GM23338 (cell line): ENCODE results near the gene STX16. TPM values are rescaled to one million over a fixed set of nuclear protein-coding genes. Genes with fewer than 3 reads are reported as not detected.
A peak's percentile ranks its signal among the peaks of the same experiment; 100 is the strongest.

ENCODE experiments used
- ATAC-seq: fragments of 200-7000 bp; cut with Tn5 transposase; 3 replicates; pipeline ENCODE4 v1.9.1; 2020
- DNase-seq: peaks from one replicate; pipeline ENCODE4 v3.0.0-alpha.2; 2015; ENCODE audit warnings: low spot score
- H2AFZ ChIP-seq: fragments of 200-600 bp; sonication (generic); 2 replicates; pipeline ENCODE4 v1.8.0; 2016; ENCODE audit warnings: antibody characterized with exemption, mild to moderate bottlenecking, moderate library complexity
- H3F3A ChIP-seq: fragments of 200-600 bp; sonication (generic); replicated peaks from 2 replicates; pipeline ENCODE4 v1.8.0; 2017; ENCODE audit warnings: antibody characterized with exemption, mixed run types, low read depth
- H3K27ac ChIP-seq: fragments of 200-600 bp; sonication (generic); 2 replicates; pipeline ENCODE4 v1.6.1; 2016; ENCODE audit warnings: low read depth
- H3K27me3 ChIP-seq: fragments of 200-600 bp; sonication (generic); 2 replicates; pipeline ENCODE4 v1.8.0; 2016; ENCODE audit warnings: mild to moderate bottlenecking, mixed run types, moderate library complexity; ENCODE audit not compliant: insufficient read depth
- H3K36me3 ChIP-seq: fragments of 200-600 bp; sonication (generic); 2 replicates; pipeline ENCODE4 v1.8.0; 2016; ENCODE audit warnings: mild to moderate bottlenecking; ENCODE audit not compliant: insufficient read depth
- H3K4me1 ChIP-seq: fragments of 200-600 bp; sonication (generic); 2 replicates; pipeline ENCODE4 v1.8.0; 2016; ENCODE audit warnings: mild to moderate bottlenecking, moderate library complexity; ENCODE audit not compliant: insufficient read depth
- H3K4me2 ChIP-seq: fragments of 200-600 bp; sonication (generic); 2 replicates; pipeline ENCODE4 v1.7.1; 2017; ENCODE audit warnings: mixed run types
- H3K4me3 ChIP-seq: fragments of 200-600 bp; sonication (generic); 2 replicates; pipeline ENCODE4 v1.6.1; 2016; ENCODE audit warnings: mixed run types
- H3K79me2 ChIP-seq: fragments of 200-600 bp; sonication (generic); replicated peaks from 2 replicates; pipeline ENCODE4 v1.8.0; 2017; ENCODE audit warnings: mild to moderate bottlenecking; ENCODE audit not compliant: insufficient read depth
- H3K9me2 ChIP-seq: fragments of 200-600 bp; sonication (generic); 2 replicates; pipeline ENCODE4 v1.8.0; 2017; ENCODE audit not compliant: insufficient read depth
- H4K20me1 ChIP-seq: fragments of 200-600 bp; sonication (generic); replicated peaks from 2 replicates; pipeline ENCODE4 v1.8.0; 2017; ENCODE audit warnings: mild to moderate bottlenecking; ENCODE audit not compliant: insufficient read depth
- H3K27ac Mint-ChIP-seq: 2 replicates; pipeline ENCODE4 v1.8.0; 2020; ENCODE audit warnings: inconsistent platforms, mild to moderate bottlenecking, moderate library complexity, mixed read lengths
- H3K27me3 Mint-ChIP-seq: 3 replicates; pipeline ENCODE4 v1.8.0; 2022; ENCODE audit warnings: low read depth, mild to moderate bottlenecking, moderate library complexity, mixed read lengths, inconsistent platforms; ENCODE audit not compliant: insufficient read depth, poor library complexity
- H3K36me3 Mint-ChIP-seq: 3 replicates; pipeline ENCODE4 v1.8.0; 2021; ENCODE audit warnings: low read depth, mild to moderate bottlenecking, inconsistent platforms, moderate library complexity, mixed read lengths
- H3K4me1 Mint-ChIP-seq: 3 replicates; pipeline ENCODE4 v1.8.0; 2020; ENCODE audit warnings: mild to moderate bottlenecking, inconsistent platforms, mixed read lengths
- H3K4me3 Mint-ChIP-seq: 3 replicates; pipeline ENCODE4 v1.8.0; 2021; ENCODE audit warnings: moderate library complexity, mild to moderate bottlenecking, inconsistent platforms, mixed read lengths
- H3K9me3 Mint-ChIP-seq: 3 replicates; pipeline ENCODE4 v1.8.0; 2020; ENCODE audit warnings: moderate library complexity, mild to moderate bottlenecking, inconsistent platforms, mixed read lengths
- CREB1 ChIP-seq: fragments of 250-450 bp; sonication (Bioruptor Pico); IDR thresholded peaks from 2 replicates; pipeline ENCODE4 v1.5.0; 2020; ENCODE audit warnings: low read depth, mild to moderate bottlenecking, moderate library complexity
- EZH2 ChIP-seq: fragments of 200-600 bp; sonication (generic); IDR thresholded peaks from one replicate; pipeline ENCODE4 v1.8.0; 2017; ENCODE audit warnings: antibody characterized with exemption, mild to moderate bottlenecking, low read depth; ENCODE audit not compliant: unreplicated experiment
- EZH2phosphoT487 ChIP-seq: fragments of 200-600 bp; sonication (generic); IDR thresholded peaks from one replicate; pipeline ENCODE4 v1.8.1; 2018; ENCODE audit warnings: antibody characterized with exemption; ENCODE audit not compliant: unreplicated experiment
- NANOG ChIP-seq: IDR thresholded peaks from 2 replicates; pipeline ENCODE4 v1.6.1; 2016; ENCODE audit warnings: antibody characterized with exemption, borderline replicate concordance
- POLR2AphosphoS5 ChIP-seq: IDR thresholded peaks from 2 replicates; pipeline ENCODE4 v1.6.1; 2016; ENCODE audit warnings: antibody characterized with exemption, low read depth
- REST ChIP-seq: IDR thresholded peaks from one replicate; pipeline ENCODE4 v1.6.1; 2018; ENCODE audit warnings: antibody characterized with exemption; ENCODE audit not compliant: unreplicated experiment
- ZNF114 ChIP-seq: fragments of 250-450 bp; sonication (Bioruptor Pico); IDR thresholded peaks from 2 replicates; pipeline ENCODE4 v1.5.0; 2020; ENCODE audit warnings: mild to moderate bottlenecking, moderate library complexity
- ZNF331 ChIP-seq: fragments of 250-450 bp; sonication (Bioruptor Pico); IDR thresholded peaks from 2 replicates; pipeline ENCODE4 v1.5.0; 2020; ENCODE audit warnings: low read depth, mild to moderate bottlenecking, moderate library complexity
- ZNF462 ChIP-seq: fragments of 250-450 bp; sonication (Bioruptor Pico); IDR thresholded peaks from 2 replicates; pipeline ENCODE4 v1.5.0; 2020; ENCODE audit warnings: mild to moderate bottlenecking, moderate library complexity
- polyA plus RNA-seq: library from polyadenylated mRNA; unstranded; fragments of >200 nt; fragmentation: Nextera tagmentation; extraction: Ambion mirVana; gene quantifications from 2 replicates; pipeline ENCODE4 v1.2.1, GENCODE V29; 2016
- total RNA-seq: library from RNA; depleted of rRNA; stranded (reverse); fragments of >200 nt; shearing (Covaris generic); gene quantifications from 2 replicates; pipeline ENCODE4 v1.2.3, GENCODE V29; 2014
- TF ChIP-seq, protein P1 (sequence below), 2 experiments: fragments of 200-600 bp in 1 of 2; sonication (generic) in 1 of 2; conservative IDR thresholded peaks; 2 replicates each; pipeline versions ENCODE4 v1.5.1 to v1.6.1; 2016 to 2017; ENCODE audit warnings: antibody characterized with exemption in 2 of 2, low read depth in 2 of 2, mild to moderate bottlenecking in 2 of 2, moderate library complexity in 1 of 2
- TF ChIP-seq, protein P2 (sequence below): IDR thresholded peaks from 2 replicates; pipeline ENCODE4 v1.6.1; 2016; ENCODE audit warnings: antibody characterized with exemption

The STX16 gene
- total and polyA plus RNA-seq, 2 experiments from 2014 or later: 31.2 to 70.5 TPM

- no peak for TF ChIP-seq NANOG
- no peak for TF ChIP-seq ZNF114
- TF ChIP-seq, protein P1, sequence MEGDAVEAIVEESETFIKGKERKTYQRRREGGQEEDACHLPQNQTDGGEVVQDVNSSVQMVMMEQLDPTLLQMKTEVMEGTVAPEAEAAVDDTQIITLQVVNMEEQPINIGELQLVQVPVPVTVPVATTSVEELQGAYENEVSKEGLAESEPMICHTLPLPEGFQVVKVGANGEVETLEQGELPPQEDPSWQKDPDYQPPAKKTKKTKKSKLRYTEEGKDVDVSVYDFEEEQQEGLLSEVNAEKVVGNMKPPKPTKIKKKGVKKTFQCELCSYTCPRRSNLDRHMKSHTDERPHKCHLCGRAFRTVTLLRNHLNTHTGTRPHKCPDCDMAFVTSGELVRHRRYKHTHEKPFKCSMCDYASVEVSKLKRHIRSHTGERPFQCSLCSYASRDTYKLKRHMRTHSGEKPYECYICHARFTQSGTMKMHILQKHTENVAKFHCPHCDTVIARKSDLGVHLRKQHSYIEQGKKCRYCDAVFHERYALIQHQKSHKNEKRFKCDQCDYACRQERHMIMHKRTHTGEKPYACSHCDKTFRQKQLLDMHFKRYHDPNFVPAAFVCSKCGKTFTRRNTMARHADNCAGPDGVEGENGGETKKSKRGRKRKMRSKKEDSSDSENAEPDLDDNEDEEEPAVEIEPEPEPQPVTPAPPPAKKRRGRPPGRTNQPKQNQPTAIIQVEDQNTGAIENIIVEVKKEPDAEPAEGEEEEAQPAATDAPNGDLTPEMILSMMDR (conservative IDR thresholded peaks at IDR 0.05; ENCODE audit: low read depth in 2 of 2): no peak
- no peak for TF ChIP-seq ZNF331 (CRISPR knock-in tag)
- no peak for TF ChIP-seq REST
- TF ChIP-seq EZH2: no peak
- no peak for TF ChIP-seq CREB1 (CRISPR knock-in tag)
- TF ChIP-seq POLR2AphosphoS5: no peak
- TF ChIP-seq, protein P2, sequence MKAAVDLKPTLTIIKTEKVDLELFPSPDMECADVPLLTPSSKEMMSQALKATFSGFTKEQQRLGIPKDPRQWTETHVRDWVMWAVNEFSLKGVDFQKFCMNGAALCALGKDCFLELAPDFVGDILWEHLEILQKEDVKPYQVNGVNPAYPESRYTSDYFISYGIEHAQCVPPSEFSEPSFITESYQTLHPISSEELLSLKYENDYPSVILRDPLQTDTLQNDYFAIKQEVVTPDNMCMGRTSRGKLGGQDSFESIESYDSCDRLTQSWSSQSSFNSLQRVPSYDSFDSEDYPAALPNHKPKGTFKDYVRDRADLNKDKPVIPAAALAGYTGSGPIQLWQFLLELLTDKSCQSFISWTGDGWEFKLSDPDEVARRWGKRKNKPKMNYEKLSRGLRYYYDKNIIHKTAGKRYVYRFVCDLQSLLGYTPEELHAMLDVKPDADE: no peak
- TF ChIP-seq ZNF462 (CRISPR knock-in tag): no peak
- no peak for TF ChIP-seq EZH2phosphoT487
- no peak for ATAC-seq
- no peak overlapping the region for H2AFZ ChIP-seq
Measured at GRCh38 chr20:58696411-58696961, 45.4 kb downstream of the STX16 start.

More at GRCh38 chr20:58696411-58696961, 45.4 kb downstream of the STX16 start:
- peaks cover 14% of the 10 kb centered on the region for H3K4me1 ChIP-seq
- H3K27me3 ChIP-seq: no peaks in the 10 kb centered on the region
- no peaks in the 10 kb centered on the region for H3K9me2 ChIP-seq
- no peak for DNase-seq
- no peaks in the 10 kb centered on the region; the same call in 1 of the 2 replicates for H3K36me3 ChIP-seq
- H3K4me3 ChIP-seq: no peak overlapping the region
- no peak overlapping the region for H3K4me2 ChIP-seq
- Mint-ChIP-seq H3K4me1 (peaks cover 29% of the 10 kb centered on the region), H3K36me3 (peaks cover 24% of the 10 kb centered on the region), H3K4me3 (no peak overlapping the region), H3K9me3 (no peaks in the 10 kb centered on the region), H3K27ac (peak overlapping the region; percentile 68; the same call in 1 of the 2 replicates), H3K27me3 (peaks cover 10% of the 10 kb centered on the region)
- no peak overlapping the region for H3K27ac ChIP-seq
- H3K79me2 ChIP-seq: no peaks in the 10 kb centered on the region
- H4K20me1 ChIP-seq: no peaks in the 10 kb centered on the region
- peaks cover 20% of the 10 kb centered on the region for H3F3A ChIP-seq
